HL-60 (cell line): ENCODE results near the gene NPAP1.

ENCODE experiments used
- DNase-seq, 2 experiments: peaks; one replicate each; pipeline ENCODE4 v3.0.0-alpha.2; 2010 to 2020; ENCODE audit warnings: low read depth in 1 of 2, low spot score in 1 of 2
- H3K27ac ChIP-seq: fragments of 250-450 bp; sonication (Bioruptor Pico); replicated peaks from 2 replicates; pipeline ENCODE4 v1.5.1; 2020; ENCODE audit warnings: mild to moderate bottlenecking, moderate library complexity
- H3K27me3 ChIP-seq: fragments of 250-450 bp; sonication (Bioruptor Pico); 2 replicates; pipeline ENCODE4 v1.5.1; 2021; ENCODE audit warnings: mild to moderate bottlenecking, moderate library complexity; ENCODE audit not compliant: insufficient read depth, poor library complexity, severe bottlenecking
- H3K4me3 ChIP-seq: replicated peaks from 2 replicates; pipeline ENCODE4 v1.5.1; 2011; ENCODE audit warnings: mild to moderate bottlenecking, control low read depth, low read length; ENCODE audit not compliant: insufficient read depth
- CTCF ChIP-seq: IDR thresholded peaks from one replicate; pipeline ENCODE4 v1.5.1; 2011; ENCODE audit warnings: low read length, control low read depth, inconsistent platforms; ENCODE audit not compliant: insufficient read depth
- GABPA ChIP-seq: IDR thresholded peaks from 2 replicates; pipeline ENCODE4 v1.6.1; 2012; ENCODE audit warnings: low read depth
- POLR2AphosphoS5 ChIP-seq: IDR thresholded peaks from 2 replicates; pipeline ENCODE4 v1.6.1; 2012; ENCODE audit warnings: low read depth
- REST ChIP-seq: IDR thresholded peaks from 2 replicates; pipeline ENCODE4 v1.6.1; 2012; ENCODE audit warnings: low read depth; ENCODE audit not compliant: insufficient replicate concordance
- SPI1 ChIP-seq: IDR thresholded peaks from 2 replicates; pipeline ENCODE4 v1.6.1; 2012; ENCODE audit warnings: low read depth, mild to moderate bottlenecking, borderline replicate concordance

NPAP1 gene

GRCh38 chr15:24645627-24646026 lies 29.9 kb upstream of the NPAP1 start:
- Histone ChIP-seq H3K4me3 (no peak overlapping the region), H3K27me3 (no peaks in the 10 kb centered on the region), H3K27ac (no peak overlapping the region)
- TF ChIP-seq SPI1 (no peak), CTCF (no peak), GABPA (no peak), POLR2AphosphoS5 (no peak), REST (no peak)
- no peak for DNase-seq

GRCh38 chr15:24659622-24660021 lies 16.0 kb upstream of the NPAP1 start:
- no peak overlapping the region for H3K4me3 ChIP-seq
- no peaks in the 10 kb centered on the region for H3K27me3 ChIP-seq
- peak in 1 of 2 experiments; percentile 65 for DNase-seq
- no peak for TF ChIP-seq GABPA
- no peak for TF ChIP-seq CTCF
- no peak for TF ChIP-seq POLR2AphosphoS5
- no peak for TF ChIP-seq SPI1
- no peak for TF ChIP-seq REST
- no peak overlapping the region for H3K27ac ChIP-seq

GRCh38 chr15:24662991-24663390 lies 12.6 kb upstream of the NPAP1 start:
- no peaks in the 10 kb centered on the region for H3K27me3 ChIP-seq
- TF ChIP-seq SPI1 (no peak), REST (no peak), CTCF (no peak), POLR2AphosphoS5 (no peak), GABPA (no peak)
- H3K4me3 ChIP-seq = no peak overlapping the region
- DNase-seq = no peak
- H3K27ac ChIP-seq = no peak overlapping the region
